ENCODE measurements around the gene GPR137C.

Gene GPR137C, protein sequence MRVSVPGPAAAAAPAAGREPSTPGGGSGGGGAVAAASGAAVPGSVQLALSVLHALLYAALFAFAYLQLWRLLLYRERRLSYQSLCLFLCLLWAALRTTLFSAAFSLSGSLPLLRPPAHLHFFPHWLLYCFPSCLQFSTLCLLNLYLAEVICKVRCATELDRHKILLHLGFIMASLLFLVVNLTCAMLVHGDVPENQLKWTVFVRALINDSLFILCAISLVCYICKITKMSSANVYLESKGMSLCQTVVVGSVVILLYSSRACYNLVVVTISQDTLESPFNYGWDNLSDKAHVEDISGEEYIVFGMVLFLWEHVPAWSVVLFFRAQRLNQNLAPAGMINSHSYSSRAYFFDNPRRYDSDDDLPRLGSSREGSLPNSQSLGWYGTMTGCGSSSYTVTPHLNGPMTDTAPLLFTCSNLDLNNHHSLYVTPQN

DNA sequence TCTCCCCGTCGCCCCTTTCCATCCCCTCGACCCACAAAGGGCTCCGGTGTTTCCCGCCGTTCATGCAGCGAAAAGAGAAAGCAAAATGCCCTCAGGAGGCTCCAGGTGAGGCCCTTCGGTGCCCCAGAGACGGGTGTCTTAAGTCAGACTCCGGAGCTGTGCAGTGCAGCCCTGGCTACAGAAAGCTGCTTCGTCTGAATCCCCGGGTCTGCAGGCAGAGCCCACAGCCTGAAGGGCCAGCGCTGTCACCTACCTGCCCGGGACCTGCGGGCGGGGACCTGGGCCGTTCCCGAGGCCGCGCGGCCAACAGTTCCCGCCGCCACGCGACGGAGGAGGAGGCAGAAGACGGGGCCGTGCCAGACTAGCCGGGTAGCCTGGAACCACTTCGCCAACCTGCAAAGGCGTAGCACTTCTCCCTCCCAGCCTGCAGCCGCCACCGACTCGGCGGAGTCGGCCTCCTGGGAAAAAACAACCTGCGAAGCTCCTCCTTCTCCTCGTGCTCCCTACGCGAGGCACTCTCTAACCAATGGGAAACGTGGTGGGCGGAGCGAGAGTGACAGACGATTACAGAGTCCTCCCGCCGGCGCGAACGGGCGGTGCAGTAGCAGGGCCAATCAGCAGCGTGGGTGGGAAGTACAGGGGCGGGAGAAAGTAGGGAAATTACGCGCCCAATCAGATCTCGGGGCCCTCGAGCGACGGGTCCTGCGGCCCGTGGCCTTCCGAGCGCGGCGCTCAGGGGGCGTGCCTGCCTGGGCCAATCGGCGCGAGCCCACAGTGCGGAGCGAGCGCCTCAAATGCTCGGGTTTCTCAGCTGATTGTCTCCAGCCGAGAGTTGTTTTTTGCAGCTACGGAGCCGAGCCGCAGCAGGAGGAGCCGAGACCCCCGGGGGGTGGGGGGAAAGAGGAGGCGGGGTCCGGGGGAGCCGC is at the start of gene GPR137C, which contains the start of gene TXNDC16:
TSS of gene GPR137C (plus strand) at position 774 of the 926 bp plus-strand sequence. CDS start 312 bp downstream, outside the sequence.
TSS of gene TXNDC16 (minus strand) at position 443 of the 926 bp plus-strand sequence. CDS start 8,948 bp downstream, outside the sequence.
- ChIA-PET CTCF (interaction anchor here (0.6 to 0.8 kb wide), 3 partner anchors 17 to 394 kb away, joined by 3 to 5 read pairs (median 3); no protein-coding TSS in a partner anchor), POLR2A (ENCODE audit: low non-redundant PET) (interaction anchor here (0.6 to 0.8 kb wide), 3 partner anchors 12 to 566 kb away, joined by 3 read pairs; no protein-coding TSS in a partner anchor)
- H3K27ac ChIP-seq: peak within 1 kb of the TSS; percentile 86
- TF ChIP-seq, protein P1, sequence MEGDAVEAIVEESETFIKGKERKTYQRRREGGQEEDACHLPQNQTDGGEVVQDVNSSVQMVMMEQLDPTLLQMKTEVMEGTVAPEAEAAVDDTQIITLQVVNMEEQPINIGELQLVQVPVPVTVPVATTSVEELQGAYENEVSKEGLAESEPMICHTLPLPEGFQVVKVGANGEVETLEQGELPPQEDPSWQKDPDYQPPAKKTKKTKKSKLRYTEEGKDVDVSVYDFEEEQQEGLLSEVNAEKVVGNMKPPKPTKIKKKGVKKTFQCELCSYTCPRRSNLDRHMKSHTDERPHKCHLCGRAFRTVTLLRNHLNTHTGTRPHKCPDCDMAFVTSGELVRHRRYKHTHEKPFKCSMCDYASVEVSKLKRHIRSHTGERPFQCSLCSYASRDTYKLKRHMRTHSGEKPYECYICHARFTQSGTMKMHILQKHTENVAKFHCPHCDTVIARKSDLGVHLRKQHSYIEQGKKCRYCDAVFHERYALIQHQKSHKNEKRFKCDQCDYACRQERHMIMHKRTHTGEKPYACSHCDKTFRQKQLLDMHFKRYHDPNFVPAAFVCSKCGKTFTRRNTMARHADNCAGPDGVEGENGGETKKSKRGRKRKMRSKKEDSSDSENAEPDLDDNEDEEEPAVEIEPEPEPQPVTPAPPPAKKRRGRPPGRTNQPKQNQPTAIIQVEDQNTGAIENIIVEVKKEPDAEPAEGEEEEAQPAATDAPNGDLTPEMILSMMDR (conservative IDR thresholded peaks at IDR 0.05; ENCODE audit: low read depth): no peak
- peak; percentile 99 for DNase-seq (ENCODE audit: low spot score)

DNA sequence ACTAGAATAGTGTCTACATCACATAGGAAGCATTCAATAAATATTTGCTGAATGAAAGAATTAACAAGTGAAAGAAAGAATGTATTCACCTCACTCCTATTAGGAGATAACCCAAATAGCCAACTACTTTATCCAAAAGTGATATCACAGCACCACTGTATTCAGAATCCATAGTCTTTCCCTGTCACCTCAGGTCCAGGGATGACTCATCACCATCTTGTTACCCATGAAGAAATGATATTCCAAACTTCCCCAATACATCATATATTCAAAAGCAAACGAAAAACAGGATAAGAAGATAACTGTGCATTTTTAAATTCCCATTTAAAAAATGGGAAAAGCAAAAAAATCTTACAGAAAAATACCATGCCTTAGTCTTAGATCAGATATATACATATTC is 39.4 kb upstream of the GPR137C start:
- H3K27ac ChIP-seq: no peak overlapping the region
- ChIA-PET POLR2A (ENCODE audit: low non-redundant PET) (no interaction called here), CTCF (no interaction called here)
- no peak for DNase-seq (ENCODE audit: low spot score)
- TF ChIP-seq, protein P1 (conservative IDR thresholded peaks at IDR 0.05; ENCODE audit: low read depth): no peak

GRCh38 chr14:52514046-52514811 is 38.4 kb upstream of the GPR137C start:
- no peak overlapping the region for H3K27ac ChIP-seq
- TF ChIP-seq, protein P1 (conservative IDR thresholded peaks at IDR 0.05; ENCODE audit: low read depth): no peak
- no peak for DNase-seq (ENCODE audit: low spot score)
- CTCF ChIA-PET: no interaction called here
- POLR2A ChIA-PET (ENCODE audit: low non-redundant PET): no interaction called here

GRCh38 chr14:52522033-52522432 is 30.6 kb upstream of the GPR137C start:
- H3K27ac ChIP-seq: no peak overlapping the region
- ChIA-PET POLR2A (ENCODE audit: low non-redundant PET) (no interaction called here), CTCF (no interaction called here)
- DNase-seq (ENCODE audit: low spot score): no peak
- TF ChIP-seq, protein P1 (conservative IDR thresholded peaks at IDR 0.05; ENCODE audit: low read depth): no peak

GRCh38 chr14:52522581-52523345 is 29.9 kb upstream of the GPR137C start:
- no peak overlapping the region for H3K27ac ChIP-seq
- TF ChIP-seq, protein P1 (conservative IDR thresholded peaks at IDR 0.05; ENCODE audit: low read depth): no peak
- ChIA-PET CTCF (no interaction called here), POLR2A (ENCODE audit: low non-redundant PET) (no interaction called here)
- DNase-seq (ENCODE audit: low spot score): no peak
